NCI-H2029 (cell line): ENCODE data around the gene SLC1A5.
A peak's percentile ranks its signal among the peaks of the same experiment; 100 is the strongest.
"Not testable (repeated sequence)": the region's sequence is repeated elsewhere in the genome, so short reads cannot be mapped to it uniquely, and the experiment has no call there.

Source experiments
- DNase-seq: peaks from one replicate; lab custom pipeline; 2025; lab: John Stamatoyannopoulos, UW

The SLC1A5 gene

GRCh38 chr19:46768746-46769145 lies 19.6 kb downstream of the SLC1A5 start:
- not testable (repeated sequence) for DNase-seq

DNA sequence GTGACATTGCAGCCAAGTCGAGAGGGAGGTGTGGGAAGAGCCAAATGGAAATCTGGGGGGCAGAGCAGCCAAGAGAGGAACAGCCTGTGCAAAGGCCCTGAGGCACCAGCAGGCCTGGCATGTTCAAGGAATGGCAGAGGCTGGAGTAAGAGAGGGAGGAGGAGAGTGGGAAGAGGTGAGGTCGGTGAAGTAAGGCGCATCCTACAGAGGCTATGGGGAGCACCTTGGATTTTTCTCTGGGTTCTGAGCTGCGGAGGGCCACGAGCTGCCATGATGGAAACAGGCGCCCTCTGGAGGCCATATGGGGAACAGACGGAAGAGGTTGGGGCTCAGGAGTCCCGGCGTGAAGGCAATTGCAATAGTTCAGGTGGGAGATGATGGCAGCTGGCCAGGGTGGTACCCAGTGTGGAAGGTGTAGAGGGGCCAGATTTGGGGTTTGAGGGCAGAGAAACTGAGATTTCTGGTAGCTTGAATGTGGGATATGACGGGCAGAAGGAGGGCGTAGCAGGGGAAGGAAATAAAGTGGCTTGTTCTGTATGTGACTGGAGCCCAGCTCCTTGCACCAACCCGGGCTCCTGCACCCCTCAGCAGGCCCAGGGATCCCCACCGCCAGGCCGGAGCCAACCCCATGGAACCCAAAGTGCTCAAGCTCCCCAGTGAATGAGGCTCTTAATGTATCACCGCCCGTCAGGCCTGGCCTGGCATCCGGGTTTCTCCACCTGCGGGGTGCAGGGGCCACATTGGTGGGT lies 21.7 kb downstream of the SLC1A5 start:
- DNase-seq, result no peak

GRCh38 chr19:46764817-46765291 lies 23.5 kb downstream of the SLC1A5 start:
- peak; percentile 37 for DNase-seq

DNA sequence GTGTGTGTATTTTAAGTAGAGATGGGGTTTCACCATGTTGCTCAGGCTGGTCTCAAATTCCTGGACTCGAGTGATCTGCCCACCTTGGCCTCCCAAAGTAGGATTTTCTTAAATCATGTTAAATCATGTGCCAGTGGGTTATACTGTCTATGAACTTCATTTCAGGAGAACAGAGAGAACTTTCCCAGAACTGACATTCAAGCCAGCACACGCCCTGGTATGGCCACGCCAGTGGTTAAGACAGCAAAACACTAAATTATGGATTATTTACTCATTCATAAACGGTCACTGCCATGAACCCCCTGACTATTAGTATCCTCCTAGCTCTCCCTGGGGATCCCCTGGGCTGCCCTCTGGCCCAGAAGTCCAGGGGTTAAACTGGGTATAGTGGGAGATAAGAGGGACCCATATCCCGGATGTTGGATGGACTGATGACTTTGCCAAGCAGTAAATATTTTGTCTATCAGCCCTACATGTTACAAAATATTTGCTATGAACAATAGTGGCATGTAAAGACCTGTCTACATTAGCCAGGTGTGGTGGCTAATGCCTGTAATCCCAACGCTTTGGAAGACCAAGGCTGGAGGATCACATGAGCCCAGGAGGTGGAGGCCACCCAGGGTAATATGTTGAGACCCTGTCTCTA lies 26.0 kb downstream of the SLC1A5 start:
- no peak for DNase-seq

GRCh38 chr19:46761418-46761831 lies 27.0 kb downstream of the SLC1A5 start:
- no peak for DNase-seq

DNA sequence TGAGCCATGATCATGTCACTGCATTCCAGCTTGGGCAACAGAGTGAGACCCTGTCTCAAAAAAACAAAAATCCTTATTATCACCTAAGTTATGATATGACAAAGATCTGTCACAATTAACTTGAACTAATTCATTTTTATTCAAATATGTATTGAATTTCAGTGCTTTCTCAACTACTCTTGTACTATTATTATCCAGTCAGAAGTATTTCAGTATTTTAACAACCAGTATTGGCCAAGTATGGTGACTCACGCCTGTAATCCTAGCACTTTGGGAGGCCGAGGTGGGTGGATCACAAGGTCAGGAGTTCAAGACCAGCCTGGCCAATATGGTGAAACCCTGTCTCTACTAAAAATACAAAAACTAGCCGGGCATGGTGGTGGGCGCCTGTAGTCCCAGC lies 27.5 kb downstream of the SLC1A5 start:
- not testable (repeated sequence) for DNase-seq

DNA sequence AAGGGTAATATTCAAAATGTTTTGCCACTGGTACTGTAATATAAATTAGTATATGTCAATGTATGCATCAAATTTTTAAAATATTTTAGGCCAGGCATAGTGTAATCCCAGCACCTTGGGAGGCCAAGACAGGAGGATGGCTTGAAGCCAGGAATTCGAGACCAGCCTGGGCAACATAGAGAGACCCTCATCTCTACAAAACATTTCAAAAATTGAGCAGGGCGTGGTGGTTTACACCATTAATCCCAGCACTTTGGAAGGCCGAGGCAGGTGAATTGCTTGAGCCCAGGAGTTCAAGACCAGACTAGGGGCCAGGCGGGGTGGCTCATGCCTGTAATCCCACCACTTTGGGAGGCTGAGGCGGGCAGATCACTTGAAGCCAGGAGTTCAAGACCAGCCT lies 28.0 kb downstream of the SLC1A5 start:
- DNase-seq, result no peak

- DNase-seq, result no peak
Observed at GRCh38 chr19:46759817-46760333, 28.5 kb downstream of the SLC1A5 start.

GRCh38 chr19:46759206-46759605 lies 29.2 kb downstream of the SLC1A5 start:
- no peak for DNase-seq

DNA sequence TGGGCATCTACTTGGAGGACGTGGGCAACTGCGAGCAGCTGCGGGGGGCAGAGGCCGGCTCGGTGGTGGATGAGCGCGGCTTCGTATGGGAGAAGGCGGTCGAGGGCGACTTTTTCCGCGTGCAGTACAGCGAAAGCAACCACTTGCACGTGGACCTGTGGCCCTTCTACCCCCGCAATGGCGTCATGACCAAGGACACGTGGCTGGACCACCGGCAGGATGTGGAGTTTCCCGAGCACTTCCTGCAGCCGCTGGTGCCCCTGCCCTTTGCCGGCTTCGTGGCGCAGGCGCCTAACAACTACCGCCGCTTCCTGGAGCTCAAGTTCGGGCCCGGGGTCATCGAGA lies 31.9 kb downstream of the SLC1A5 start:
- no peak for DNase-seq

DNA sequence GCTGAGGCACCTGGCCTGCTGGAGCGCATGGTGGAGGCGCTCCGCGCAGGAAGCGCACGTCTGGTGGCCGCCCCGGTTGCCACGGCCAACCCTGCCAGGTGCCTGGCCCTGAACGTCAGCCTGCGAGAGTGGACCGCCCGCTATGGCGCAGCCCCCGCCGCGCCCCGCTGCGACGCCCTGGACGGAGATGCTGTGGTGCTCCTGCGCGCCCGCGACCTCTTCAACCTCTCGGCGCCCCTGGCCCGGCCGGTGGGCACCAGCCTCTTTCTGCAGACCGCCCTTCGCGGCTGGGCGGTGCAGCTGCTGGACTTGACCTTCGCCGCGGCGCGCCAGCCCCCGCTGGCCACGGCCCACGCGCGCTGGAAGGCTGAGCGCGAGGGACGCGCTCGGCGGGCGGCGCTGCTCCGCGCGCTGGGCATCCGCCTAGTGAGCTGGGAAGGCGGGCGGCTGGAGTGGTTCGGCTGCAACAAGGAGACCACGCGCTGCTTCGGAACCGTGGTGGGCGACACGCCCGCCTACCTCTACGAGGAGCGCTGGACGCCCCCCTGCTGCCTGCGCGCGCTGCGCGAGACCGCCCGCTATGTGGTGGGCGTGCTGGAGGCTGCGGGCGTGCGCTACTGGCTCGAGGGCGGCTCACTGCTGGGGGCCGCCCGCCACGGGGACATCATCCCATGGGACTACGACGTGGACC lies 32.4 kb downstream of the SLC1A5 start:
- no peak for DNase-seq

DNA sequence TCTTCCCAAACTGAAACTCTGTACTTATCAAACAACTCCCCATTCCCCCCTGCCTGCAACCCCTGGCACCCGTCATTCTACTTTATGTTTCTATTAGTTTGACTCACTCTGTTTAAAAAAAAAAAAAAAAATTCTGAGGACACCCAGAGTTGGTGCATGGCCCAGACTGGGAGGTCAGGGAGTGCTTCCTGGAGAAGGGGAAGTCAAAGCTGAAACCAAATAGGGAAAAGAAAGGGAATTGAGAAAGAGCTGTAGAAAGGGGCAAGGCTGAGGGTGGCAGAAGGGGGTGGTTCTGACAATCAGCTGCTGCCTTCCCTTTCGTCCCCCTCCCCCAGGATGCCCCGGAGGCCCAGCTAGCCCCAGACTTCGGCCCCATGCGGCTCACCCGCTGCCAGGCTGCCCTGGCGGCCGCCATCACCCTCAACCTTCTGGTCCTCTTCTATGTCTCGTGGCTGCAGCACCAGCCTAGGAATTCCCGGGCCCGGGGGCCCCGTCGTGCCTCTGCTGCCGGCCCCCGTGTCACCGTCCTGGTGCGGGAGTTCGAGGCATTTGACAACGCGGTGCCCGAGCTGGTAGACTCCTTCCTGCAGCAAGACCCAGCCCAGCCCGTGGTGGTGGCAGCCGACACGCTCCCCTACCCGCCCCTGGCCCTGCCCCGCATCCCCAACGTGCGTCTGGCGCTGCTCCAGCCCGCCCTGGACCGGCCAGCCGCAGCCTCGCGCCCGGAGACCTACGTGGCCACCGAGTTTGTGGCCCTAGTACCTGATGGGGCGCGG lies 33.1 kb downstream of the SLC1A5 start:
- no peak for DNase-seq

DNA sequence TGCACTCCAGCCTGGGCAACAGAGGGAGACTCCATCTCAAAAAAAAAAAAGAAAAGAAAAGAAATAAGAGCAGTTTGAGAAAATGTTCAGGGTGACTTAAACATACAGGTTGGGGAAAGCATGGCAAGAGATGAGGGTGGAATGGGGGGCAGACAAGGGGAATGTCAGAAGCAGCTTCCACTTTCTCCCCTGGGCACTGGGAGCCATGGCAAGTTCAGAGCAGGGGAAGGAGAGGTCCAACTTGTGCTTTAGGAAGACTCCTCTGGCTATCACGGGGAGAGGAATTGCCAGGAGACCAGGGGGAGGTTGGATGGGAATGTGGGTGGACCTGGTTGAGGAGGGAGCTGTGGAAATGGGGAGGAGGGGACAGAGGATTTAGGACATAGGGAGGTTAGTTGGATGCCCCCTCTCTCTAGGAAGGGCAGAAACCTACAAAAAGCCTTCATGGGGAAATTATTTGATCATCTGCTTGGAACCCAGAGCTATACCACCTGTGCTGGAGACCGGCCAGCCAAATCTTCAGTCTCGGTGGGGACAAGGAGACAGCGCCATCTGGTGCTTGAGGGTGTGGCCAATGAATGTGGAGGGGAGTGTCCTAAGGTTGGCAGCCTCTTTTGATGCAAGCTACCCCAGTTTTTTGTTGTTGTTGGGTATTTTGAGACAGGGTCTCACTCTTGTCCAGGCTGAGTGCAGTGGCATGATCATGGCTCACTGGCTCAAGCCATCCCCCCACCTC lies 34.8 kb downstream of the SLC1A5 start:
- peak; percentile 69 for DNase-seq

- no peak for DNase-seq
Observed at GRCh38 chr19:46748325-46749109, 39.9 kb downstream of the SLC1A5 start.

DNA sequence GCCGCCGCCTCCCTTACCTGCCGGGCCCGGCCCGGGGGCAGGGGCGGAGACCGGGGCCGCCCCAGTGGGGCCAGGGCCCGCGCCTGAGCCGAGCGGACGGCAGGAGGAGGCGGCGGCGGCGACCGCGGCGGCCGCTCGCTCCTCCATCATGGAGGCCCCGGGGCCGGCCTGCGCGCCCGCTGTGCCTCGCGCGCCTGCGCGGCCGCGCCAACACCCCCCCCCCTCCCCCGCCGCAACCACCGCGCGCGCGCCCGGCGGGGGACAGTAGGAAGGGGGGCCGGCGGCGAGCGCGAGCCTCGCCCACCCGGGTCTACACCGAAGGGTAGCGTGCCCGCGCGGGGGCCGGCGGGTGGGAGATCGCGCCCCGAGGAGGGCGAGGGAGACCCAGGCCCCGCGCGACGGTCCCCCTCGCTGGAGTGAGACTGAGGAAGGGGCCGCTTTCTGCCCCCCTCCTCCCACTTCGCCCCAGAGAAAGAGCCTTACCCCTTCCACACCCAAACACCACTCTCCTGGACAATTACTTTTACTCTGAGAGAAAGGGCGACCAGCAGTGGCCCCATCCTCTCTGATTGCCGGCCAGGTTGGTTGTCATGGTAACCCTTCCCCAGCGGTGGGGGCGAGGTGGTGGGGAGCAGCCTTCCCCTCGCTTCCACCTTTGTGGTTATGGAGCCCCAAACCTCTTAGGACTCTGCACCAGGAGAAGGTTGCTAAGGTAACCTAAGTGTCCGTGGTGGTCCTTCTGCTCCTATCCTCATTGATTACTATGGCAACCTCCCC lies 41.9 kb downstream of the SLC1A5 start, which contains the start of gene STRN4:
Gene STRN4, minus strand, starts transcription at position 170 of the 777 bp plus-strand sequence. Its CDS starts 20 bp downstream, at position 150.
- DNase-seq, result peak; percentile 28

- no peak for DNase-seq
Observed at GRCh38 chr19:46745521-46746280, 42.7 kb downstream of the SLC1A5 start, which contains the start of gene FKRP. Gene FKRP (plus strand): TSS chr19:46746057. CDS start chr19:46755451, 9,394 bp downstream.

DNA sequence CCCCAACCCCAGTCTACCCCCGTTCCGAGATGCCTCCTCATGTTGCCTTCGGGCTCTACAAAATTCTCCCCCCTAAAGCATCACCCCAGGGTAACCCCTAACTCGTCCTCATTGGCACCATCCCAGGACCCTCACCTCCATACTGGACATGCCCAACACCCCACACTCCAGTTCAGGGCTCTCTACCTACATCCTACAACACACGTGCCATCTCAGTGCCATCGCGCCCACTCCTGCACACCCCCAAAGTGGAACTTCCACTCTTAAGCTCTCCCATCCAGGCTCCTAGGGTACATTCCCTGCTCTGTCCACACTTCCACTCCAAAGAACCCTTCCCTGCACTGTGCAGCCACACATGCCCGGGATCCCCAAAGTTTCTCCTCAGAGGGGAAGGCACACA lies 43.4 kb downstream of the SLC1A5 start:
- DNase-seq, result no peak

GRCh38 chr19:46744005-46744691 lies 44.2 kb downstream of the SLC1A5 start:
- DNase-seq, result no peak
